Measurements from ENCODE around the gene ATXN2.
A peak's percentile ranks its signal among the peaks of the same experiment; 100 is the strongest.

The ATXN2 gene

DNA sequence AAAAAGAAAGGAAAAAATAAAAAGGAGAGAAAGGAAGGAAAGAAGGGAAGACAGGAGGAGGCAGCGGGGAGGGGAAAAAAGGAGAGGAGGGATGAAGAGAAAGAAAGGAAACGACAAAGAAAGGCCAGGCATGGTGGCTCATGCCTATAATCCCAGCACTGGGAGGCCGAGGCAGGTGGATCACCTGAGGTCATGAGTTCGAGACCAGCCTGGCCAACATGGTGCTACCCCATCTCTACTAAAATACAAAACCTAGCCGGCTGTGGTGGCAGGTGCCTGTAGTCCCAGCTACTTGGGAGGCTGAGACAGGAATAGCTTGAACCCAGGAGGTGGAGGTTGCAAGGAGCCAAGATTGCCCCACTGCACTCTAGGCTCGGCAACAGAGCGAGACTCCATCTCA lies 18.4 kb downstream of the ATXN2 start:
- no peak for DNase-seq (ENCODE audit: low read depth)
- H3K4me3 ChIP-seq (replicated peaks; ENCODE audit: low read depth, low read length): no peak overlapping the region
- TF ChIP-seq, protein P1, sequence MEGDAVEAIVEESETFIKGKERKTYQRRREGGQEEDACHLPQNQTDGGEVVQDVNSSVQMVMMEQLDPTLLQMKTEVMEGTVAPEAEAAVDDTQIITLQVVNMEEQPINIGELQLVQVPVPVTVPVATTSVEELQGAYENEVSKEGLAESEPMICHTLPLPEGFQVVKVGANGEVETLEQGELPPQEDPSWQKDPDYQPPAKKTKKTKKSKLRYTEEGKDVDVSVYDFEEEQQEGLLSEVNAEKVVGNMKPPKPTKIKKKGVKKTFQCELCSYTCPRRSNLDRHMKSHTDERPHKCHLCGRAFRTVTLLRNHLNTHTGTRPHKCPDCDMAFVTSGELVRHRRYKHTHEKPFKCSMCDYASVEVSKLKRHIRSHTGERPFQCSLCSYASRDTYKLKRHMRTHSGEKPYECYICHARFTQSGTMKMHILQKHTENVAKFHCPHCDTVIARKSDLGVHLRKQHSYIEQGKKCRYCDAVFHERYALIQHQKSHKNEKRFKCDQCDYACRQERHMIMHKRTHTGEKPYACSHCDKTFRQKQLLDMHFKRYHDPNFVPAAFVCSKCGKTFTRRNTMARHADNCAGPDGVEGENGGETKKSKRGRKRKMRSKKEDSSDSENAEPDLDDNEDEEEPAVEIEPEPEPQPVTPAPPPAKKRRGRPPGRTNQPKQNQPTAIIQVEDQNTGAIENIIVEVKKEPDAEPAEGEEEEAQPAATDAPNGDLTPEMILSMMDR (IDR thresholded peaks at IDR 0.05; ENCODE audit: low read length, missing control alignments): no peak

DNA sequence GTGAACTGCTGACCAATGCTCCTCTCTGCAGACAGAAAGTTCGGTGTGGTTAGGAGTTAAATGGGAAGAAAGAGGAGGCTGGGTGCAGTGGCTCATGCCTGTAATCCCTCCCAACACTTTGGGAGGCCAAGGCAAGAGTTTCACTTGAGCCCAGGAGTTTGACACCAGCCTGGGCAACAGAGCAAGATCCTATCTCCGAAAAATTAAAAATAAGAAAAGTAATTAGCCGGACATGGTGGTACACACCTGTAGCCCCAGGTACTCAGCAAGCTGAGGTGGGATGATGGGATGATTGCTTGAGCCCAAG lies 19.0 kb downstream of the ATXN2 start:
- no peak for DNase-seq (ENCODE audit: low read depth)
- TF ChIP-seq, protein P1 (IDR thresholded peaks at IDR 0.05; ENCODE audit: low read length, missing control alignments): no peak
- no peak overlapping the region for H3K4me3 ChIP-seq (replicated peaks; ENCODE audit: low read depth, low read length)

DNA sequence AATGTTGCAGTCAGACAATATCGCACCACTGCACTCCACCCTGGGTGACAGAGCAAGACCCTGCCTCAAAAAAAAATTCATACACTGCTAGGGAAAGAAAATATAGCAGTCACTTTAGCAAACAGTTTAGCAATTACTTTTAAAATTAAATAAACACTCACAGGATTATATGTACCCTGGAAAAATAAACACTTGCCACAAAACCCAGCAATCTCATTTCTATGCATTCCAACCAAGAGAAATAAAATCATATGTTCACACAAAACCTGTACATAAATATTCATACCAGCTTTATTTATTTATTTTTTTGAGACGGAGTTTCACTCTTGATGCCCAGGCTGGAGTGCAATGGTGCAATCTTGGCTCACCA lies 20.2 kb downstream of the ATXN2 start:
- TF ChIP-seq, protein P1 (IDR thresholded peaks at IDR 0.05; ENCODE audit: low read length, missing control alignments): no peak
- no peak overlapping the region for H3K4me3 ChIP-seq (replicated peaks; ENCODE audit: low read depth, low read length)
- no peak for DNase-seq (ENCODE audit: low read depth)

DNA sequence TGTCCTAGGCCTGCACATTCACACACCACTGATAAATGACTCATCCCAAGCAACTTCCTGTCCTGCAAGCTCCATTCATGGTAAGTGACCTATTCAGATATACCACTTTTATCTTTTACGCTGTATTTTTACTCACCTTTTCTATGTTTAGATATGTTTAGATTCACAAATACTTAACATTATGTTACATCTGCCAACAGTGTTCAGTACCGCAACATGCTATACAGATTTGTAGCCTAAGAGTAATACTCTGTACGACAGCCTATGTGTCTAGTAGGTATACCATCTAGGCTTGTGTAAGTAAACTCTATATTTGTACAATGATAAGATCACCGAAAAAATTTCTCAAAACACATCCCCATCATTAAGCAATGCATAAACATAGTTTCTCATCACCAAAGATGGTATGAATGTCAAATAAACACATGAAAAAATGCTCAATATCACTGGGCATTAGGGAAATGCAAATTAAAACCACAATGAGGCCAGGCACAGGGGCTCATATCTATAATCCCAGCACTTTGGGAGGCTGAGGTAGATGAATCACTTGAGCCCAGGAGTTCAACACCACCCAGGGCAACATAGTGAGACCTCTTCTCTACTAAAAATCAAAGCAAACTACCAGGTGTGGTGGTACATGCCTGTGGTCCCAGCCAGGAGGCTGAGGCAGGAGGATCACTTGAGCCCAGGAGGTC lies 20.7 kb downstream of the ATXN2 start:
- TF ChIP-seq, protein P1 (IDR thresholded peaks at IDR 0.05; ENCODE audit: low read length, missing control alignments): no peak
- no peak overlapping the region for H3K4me3 ChIP-seq (replicated peaks; ENCODE audit: low read depth, low read length)
- peak; percentile 73 for DNase-seq (ENCODE audit: low read depth)

DNA sequence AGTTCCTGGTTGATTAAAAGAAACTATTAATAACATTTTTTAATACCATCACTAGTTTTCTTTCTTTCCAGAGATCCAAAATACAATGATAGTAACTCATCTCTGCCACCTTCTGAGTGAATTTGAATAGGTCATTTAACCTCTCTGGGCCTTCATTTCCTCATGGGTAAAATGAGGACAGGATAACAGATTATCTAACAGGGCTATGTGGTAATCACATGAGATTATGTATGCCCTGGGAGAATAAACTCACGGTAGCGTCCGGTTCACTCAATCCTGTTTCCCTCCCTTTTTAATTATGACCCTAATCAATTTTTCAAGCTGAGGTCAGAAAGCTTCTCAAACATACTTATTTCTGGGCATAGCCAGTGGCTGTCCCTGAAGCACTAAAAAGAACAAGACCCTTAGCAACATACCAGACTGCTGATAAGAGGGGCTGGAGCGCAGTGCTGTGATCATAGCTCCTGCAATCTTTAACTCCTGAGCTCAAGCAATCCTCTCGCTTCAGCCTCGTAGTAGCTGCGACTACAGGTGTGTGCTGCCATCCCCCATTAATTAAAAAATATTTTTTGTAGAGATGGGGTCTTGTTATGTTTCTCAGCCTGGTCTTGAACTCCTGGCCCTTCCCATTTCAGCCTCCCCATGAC lies 24.2 kb downstream of the ATXN2 start:
- no peak for DNase-seq (ENCODE audit: low read depth)
- H3K4me3 ChIP-seq (replicated peaks; ENCODE audit: low read depth, low read length): no peak overlapping the region
- TF ChIP-seq, protein P1 (IDR thresholded peaks at IDR 0.05; ENCODE audit: low read length, missing control alignments): no peak

DNA sequence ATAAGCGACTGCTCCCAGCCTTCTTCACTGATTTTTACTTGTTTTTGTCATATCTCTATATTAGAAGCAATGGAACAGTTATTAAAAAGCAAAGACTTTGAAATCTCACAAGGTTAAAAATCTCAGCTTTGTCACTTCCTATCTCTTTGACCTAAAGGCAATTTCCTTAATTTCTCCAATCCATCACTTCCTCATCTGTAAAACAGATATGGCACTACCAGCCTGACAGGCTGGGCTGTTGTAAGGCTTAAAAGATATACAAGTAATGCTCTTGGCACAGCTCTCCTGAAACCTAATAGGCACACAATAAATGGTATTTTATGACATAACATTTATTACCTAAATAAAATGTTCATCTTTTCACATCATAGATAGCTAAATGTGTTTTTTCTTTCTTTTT lies 25.6 kb downstream of the ATXN2 start:
- H3K4me3 ChIP-seq (replicated peaks; ENCODE audit: low read depth, low read length): no peak overlapping the region
- TF ChIP-seq, protein P1 (IDR thresholded peaks at IDR 0.05; ENCODE audit: low read length, missing control alignments): no peak
- DNase-seq (ENCODE audit: low read depth): no peak
